GM19099 (cell line): ENCODE data around the gene ATP5MG.

ENCODE experiments used
- POLR2A ChIP-seq: IDR thresholded peaks from 3 replicates; pipeline ENCODE4 v1.6.1; 2011; ENCODE audit warnings: low read depth; ENCODE audit not compliant: insufficient read length; ENCODE audit errors: extremely low read depth

ATP5MG gene

GRCh38 chr11:118401151-118401879, at the start of gene ATP5MG:
ATP5MG (plus strand) TSS chr11:118401606; CDS start chr11:118401666, 60 bp downstream.
- peak; percentile 74 for TF ChIP-seq POLR2A

- TF ChIP-seq POLR2A, result no peak
Measured at GRCh38 chr11:118353084-118353710, 48.2 kb upstream of the ATP5MG start.

GRCh38 chr11:118358071-118358470, 43.3 kb upstream of the ATP5MG start:
- no peak for TF ChIP-seq POLR2A

- TF ChIP-seq POLR2A, result peak; percentile 94
Measured at GRCh38 chr11:118359295-118359958, 42.0 kb upstream of the ATP5MG start, which contains the start of gene UBE4A. UBE4A (plus strand) TSS chr11:118359600; CDS start chr11:118365081, 5,481 bp downstream.

- no peak for TF ChIP-seq POLR2A
Measured at GRCh38 chr11:118364956-118365615, 36.3 kb upstream of the ATP5MG start.

- TF ChIP-seq POLR2A, result no peak
Measured at GRCh38 chr11:118366287-118366686, 35.1 kb upstream of the ATP5MG start.

- TF ChIP-seq POLR2A, result no peak
Measured at GRCh38 chr11:118370774-118371173, 30.6 kb upstream of the ATP5MG start.

GRCh38 chr11:118373263-118373662, 28.1 kb upstream of the ATP5MG start:
- TF ChIP-seq POLR2A, result no peak

GRCh38 chr11:118373871-118374270, 27.5 kb upstream of the ATP5MG start:
- TF ChIP-seq POLR2A, result no peak

GRCh38 chr11:118374729-118375128, 26.7 kb upstream of the ATP5MG start:
- TF ChIP-seq POLR2A, result no peak

- TF ChIP-seq POLR2A, result no peak
Measured at GRCh38 chr11:118375978-118376377, 25.4 kb upstream of the ATP5MG start.

GRCh38 chr11:118379497-118379896, 21.9 kb upstream of the ATP5MG start:
- TF ChIP-seq POLR2A, result no peak

- no peak for TF ChIP-seq POLR2A
Measured at GRCh38 chr11:118380571-118380970, 20.8 kb upstream of the ATP5MG start.

GRCh38 chr11:118382954-118383353, 18.5 kb upstream of the ATP5MG start:
- no peak for TF ChIP-seq POLR2A

- TF ChIP-seq POLR2A, result no peak
Measured at GRCh38 chr11:118383657-118384056, 17.7 kb upstream of the ATP5MG start.

GRCh38 chr11:118396097-118396501, 5.3 kb upstream of the ATP5MG start:
- TF ChIP-seq POLR2A, result no peak

- no peak for TF ChIP-seq POLR2A
Measured at GRCh38 chr11:118397448-118397847, 4.0 kb upstream of the ATP5MG start.
